Stimulated activated CD4-positive, alpha-beta T cell treated with anti-CD3 and anti-CD28 coated beads, Interleukin-4, amount 100 ng/mL, for 4 hours (primary cell): ENCODE data around the gene HDDC2.
"Not testable (repeated sequence)": the region's sequence is repeated elsewhere in the genome, so short reads cannot be mapped to it uniquely, and the experiment has no call there.

Experiments
- DNase-seq, 2 experiments: peaks; one replicate each; pipeline ENCODE4 v3.0.0-alpha.2; 2020

HDDC2 gene

DNA sequence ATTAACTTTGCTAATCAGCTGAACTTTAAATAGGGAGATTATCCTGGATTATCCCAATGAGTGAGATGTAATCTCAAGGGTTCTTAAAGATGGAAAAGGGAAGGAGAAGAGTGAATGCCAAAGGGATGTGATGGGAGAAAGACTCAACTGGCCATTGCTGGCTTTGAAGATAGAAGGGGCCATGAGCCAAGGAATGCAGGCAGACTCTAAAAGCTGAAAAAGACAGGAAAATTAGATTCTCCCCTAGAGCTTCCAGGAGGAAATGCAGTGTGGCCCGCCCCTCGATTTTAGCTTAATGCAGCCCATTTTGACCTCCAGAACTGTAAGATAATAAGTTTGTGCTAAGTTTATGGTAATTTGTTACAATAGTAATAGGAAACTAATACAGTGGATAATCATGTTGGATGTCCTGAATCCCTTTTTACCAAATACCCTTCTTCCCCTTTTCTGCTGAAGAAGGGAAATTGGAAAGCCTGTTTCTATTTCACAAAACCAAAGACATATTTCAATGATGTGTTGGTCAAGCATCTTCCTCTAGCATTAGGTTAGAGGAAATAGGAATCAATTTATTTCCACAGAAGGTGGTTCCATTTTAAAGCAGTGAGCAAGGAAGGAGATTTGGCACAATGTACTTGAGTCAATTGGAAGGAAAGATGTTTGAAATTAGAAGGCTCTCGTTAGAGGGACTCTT, 3.3 kb upstream of the HDDC2 start:
- DNase-seq: no peak

DNA sequence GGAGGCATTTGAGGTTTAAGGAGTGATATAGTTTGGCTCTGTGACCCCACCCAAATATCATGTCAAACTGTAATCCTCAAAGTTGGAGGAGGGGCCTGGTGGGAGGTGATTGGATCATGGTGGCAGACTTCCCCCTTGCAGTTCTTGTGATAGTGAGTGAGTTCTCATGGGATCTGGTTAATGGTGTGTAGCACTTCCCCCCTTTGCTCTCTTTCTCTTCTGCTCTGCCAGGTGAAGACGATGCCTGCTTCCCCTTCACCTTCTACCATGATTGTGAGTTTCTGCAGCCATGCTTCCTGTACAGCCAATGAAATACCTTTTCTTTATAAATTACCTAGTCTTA, 1.7 kb upstream of the HDDC2 start:
- no peak for DNase-seq

DNA sequence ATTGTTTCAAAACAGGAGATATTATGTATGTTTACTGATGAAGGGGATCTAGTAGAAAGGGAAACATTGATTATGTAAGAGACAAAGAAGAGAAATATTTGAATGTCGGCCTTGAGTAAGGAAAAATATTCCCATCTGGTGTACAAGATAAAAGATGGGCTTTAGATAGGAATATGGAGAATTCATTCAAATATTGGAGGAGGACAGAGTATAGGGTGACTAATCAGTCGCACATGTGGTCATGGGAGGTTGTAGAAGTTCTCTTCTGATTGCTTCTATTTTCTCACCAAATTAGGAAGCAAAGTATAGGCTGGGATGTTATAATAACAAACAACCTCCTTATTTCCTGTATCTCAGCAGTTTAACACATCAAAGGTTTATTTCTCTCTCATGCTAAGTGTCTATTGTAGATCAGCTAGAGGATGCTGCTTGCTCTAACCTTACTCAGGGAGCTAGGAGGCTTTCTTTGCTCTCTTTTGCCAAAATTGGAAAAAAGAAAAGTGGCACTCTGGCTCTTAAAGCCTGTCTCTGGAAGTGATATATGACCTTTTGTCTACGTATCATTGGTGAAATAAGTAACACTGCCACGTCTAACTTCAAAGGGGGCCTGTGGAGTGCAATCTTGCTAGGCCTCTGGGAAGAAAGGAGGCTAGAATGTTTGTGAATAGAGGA, 1.2 kb upstream of the HDDC2 start:
- DNase-seq: no peak

- no peak for DNase-seq
Measured at GRCh38 chr6:125300992-125301434, 754 bp downstream of the HDDC2 start.

DNA sequence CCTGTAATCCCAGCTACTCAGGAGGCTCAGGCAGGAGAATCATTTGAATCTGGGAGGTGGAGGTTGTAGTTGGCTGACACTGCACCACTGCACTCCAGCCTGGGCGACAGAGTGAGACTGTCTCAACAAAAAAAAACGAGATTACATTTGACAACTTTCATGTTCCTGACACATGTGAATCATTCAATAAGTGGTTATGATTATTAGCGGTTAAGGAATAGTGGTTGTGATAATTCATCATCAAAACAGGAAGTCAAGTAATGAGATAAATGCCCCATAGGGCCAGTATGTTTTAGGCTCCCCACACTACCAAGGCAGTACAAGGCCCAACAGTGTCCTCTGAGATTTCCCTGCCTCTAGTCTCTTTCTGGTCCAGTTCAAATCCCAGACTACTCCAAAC, 2.5 kb downstream of the HDDC2 start:
- no peak for DNase-seq

GRCh38 chr6:125296471-125296870, 5.3 kb downstream of the HDDC2 start:
- DNase-seq: no peak

- DNase-seq: no peak
Measured at GRCh38 chr6:125294925-125295324, 6.8 kb downstream of the HDDC2 start.

DNA sequence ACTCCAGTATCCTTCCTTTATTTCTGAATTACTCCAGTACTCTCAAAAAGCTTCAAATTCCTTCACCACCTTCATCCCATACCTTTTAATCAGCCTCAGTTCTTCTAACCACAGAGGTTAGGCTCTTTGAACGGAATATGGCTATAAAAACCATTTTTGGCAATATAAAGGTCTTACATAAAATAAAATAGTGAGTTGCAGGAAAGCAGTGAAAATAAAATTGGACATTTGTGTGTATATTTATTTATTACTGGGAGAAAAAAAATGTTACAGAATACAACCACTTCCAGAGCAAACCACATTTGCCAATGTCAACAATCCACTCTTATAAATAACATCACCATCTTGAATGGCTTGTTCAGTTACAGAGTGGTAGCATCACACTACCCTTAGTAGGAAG, 7.7 kb downstream of the HDDC2 start:
- no peak for DNase-seq

DNA sequence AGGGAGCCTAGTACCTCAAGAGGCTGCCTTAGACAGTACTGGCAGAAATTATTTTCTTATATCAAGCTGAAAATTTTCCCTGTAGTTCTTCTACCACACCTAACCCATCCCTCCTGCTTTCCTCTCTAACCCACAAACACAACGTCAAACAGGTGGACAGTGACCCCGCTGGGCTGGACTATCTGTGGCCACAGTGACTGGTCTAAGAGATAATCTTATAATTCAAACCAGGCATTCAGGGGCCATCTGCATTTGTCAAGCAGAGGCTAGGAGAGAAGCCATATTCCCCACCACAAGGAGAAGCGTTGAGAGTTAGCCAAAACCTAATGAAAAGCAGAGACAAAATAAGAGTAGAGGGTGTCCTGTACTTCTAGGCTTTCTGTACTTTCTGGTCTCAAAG, 8.2 kb downstream of the HDDC2 start:
- no peak for DNase-seq

- DNase-seq: no peak
Measured at GRCh38 chr6:125287718-125288117, 14.0 kb downstream of the HDDC2 start.

GRCh38 chr6:125285936-125286335, 15.8 kb downstream of the HDDC2 start:
- DNase-seq: no peak

- no peak for DNase-seq
Measured at GRCh38 chr6:125285353-125285752, 16.4 kb downstream of the HDDC2 start.

GRCh38 chr6:125282470-125282869, 19.3 kb downstream of the HDDC2 start:
- DNase-seq: not testable (repeated sequence)

GRCh38 chr6:125280370-125281035, 21.3 kb downstream of the HDDC2 start:
- DNase-seq: not testable (repeated sequence)

DNA sequence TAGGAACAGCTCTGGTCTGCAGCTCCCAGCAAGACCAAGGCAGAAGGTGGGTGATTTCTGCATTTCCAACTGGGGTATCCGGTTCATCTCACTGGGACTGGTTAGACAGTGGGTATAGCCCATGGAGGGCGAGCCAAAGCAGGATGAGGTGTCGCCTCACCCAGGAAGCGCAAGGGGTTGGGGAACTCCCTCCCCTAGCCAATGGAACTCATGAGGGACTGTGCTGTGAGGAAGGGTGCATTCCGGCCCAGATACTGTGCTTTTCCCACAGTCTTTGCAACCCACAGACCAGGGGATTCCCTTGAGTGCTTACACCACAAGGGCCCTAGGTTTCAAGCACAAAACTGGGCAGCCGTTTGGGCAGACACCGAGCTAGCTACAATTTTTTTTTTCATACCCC, 21.8 kb downstream of the HDDC2 start:
- no peak for DNase-seq

DNA sequence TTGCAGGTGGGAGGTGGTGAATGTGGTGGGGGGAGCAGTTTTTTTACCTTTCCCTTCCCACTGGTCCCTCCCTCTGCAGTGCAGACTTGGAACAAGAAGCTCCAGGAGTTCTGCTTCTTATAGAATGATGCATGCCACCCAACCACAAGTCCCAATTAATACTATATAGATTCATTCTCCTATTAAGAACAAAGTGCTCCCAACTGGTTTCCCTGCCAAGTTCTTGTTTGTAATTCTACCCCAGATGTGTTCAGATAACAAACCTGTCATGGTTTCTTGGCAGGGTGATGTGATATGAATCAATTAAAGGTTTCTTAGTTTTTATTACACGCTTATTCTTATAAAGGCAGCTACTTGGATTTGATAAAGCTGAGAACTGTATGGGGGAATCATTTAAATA, 23.9 kb downstream of the HDDC2 start:
- no peak for DNase-seq

- DNase-seq: no peak
Measured at GRCh38 chr6:125275779-125276178, 26.0 kb downstream of the HDDC2 start.

- no peak for DNase-seq
Measured at GRCh38 chr6:125274935-125275334, 26.8 kb downstream of the HDDC2 start.

- DNase-seq: no peak
Measured at GRCh38 chr6:125273965-125274364, 27.8 kb downstream of the HDDC2 start.

DNA sequence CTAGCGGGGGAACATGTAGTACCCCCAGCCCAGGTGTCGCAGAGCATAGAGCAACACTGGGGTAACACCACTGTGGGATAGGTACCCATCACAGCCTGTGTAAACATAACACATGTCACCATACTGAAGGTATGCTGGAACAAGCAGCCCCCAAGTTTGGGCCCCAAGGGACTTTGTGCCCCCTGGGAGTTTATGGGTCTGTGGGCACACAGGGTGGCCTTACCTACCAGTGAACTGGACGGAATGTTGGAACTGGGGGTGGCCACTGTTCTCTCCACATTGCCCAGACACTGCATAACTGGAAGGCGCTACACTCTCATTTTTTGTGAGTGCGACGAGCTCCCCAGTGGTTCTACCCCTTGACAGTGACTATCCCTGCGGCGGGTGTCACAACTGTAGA, 28.5 kb downstream of the HDDC2 start:
- no peak for DNase-seq

DNA sequence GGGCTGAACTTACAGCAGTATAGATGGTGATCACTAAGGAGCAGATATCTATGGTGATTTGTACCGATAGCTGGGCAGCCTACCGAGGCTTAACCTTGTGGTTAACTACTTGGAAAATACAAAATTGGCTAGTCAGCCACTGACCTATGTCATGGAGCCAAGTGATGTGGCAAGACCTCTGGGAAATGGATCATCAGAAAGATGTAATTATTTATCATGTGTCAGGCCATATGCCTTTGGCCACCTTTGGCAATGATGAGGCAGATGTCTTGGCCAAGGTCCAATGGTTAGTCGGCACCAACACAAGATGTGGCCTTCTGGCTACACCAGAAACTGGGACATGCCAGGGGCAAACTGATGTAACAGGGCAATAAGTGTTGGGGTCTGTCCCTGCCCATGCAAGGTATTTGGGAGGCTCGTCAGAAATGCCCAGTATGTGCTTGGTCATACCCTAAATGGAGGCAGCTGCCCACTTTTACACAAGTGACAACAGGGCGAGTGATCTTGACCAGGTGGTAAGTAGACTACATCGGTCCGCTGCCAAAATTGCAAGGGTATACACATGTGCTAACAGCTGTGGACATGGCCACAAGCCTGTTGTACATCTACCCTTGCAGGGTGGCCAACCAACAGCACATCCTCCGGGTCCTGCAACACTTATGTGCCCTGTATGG, 30.1 kb downstream of the HDDC2 start:
- DNase-seq: no peak

GRCh38 chr6:125270380-125270779, 31.4 kb downstream of the HDDC2 start:
- DNase-seq: no peak

DNA sequence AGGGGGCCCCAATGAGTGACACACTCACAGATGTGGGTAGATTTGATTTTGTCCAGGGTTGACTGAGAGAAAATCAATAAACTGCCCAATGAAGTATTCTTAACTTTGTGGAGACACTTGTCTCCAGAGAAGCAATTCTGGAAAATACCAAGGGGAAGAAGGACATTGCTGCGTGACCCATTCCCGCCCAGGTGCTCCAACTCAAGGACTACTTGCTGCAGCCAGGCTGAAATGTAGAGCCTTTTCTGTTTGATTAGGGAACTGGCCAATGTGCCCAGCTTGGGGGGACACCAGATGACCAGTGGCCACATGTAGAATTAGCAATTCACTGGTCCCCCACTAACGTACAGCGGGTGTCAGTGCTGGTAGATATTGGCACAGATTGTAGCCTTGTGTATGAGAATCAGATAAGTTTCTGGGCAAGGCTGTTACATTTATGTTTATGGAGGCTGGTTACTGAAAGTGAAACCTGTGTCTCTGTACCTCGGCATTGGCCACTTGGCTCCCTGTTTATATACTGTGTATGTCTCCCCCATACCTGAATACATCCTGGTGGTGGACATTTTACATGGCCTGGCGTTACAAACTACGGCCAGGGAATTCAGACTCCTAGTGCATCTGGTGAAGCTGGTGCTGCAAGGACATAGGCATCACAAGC, 32.3 kb downstream of the HDDC2 start:
- no peak for DNase-seq
